ENCODE data around the gene CHD9.

DNA sequence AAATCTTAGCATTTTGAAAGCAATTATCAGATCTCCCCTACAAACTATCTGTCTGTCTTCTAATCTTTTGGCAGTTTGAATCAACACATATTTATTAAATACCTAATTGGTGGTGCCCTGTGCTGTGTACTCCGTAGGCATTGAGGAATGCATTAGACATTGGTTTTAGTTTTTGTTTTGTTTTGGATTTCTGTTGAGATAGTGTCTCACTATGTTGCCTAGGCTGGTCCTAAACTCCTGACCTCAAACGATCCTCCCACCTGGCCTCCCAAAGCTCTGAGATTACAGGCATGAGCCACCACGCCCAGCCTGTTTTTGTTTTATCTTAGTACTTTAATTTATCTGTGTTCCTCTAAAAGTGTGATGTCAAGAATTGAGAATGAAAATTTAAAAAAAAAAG, 254.7 kb downstream of the CHD9 start:
- TF ChIP-seq, protein P1, sequence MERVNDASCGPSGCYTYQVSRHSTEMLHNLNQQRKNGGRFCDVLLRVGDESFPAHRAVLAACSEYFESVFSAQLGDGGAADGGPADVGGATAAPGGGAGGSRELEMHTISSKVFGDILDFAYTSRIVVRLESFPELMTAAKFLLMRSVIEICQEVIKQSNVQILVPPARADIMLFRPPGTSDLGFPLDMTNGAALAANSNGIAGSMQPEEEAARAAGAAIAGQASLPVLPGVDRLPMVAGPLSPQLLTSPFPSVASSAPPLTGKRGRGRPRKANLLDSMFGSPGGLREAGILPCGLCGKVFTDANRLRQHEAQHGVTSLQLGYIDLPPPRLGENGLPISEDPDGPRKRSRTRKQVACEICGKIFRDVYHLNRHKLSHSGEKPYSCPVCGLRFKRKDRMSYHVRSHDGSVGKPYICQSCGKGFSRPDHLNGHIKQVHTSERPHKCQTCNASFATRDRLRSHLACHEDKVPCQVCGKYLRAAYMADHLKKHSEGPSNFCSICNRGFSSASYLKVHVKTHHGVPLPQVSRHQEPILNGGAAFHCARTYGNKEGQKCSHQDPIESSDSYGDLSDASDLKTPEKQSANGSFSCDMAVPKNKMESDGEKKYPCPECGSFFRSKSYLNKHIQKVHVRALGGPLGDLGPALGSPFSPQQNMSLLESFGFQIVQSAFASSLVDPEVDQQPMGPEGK (CRISPR knock-in tag; IDR thresholded peaks at IDR 0.05; ENCODE audit: borderline replicate concordance), result no peak
- TF ChIP-seq ZFP30 (CRISPR knock-in tag; IDR thresholded peaks at IDR 0.05), result no peak
- no peak for TF ChIP-seq ESRRG (CRISPR knock-in tag; IDR thresholded peaks at IDR 0.05)

Measured in SK-N-SH treated with all-trans-retinoic acid at 6 μM for 48 hours (cell line).